IPS-20b (cell line): ENCODE results near the gene B3GNT7.
A peak's percentile ranks its signal among the peaks of the same experiment; 100 is the strongest.
"Not testable (repeated sequence)": the region's sequence is repeated elsewhere in the genome, so short reads cannot be mapped to it uniquely, and the experiment has no call there.

Experiments used
- H3K27ac ChIP-seq: one replicate; pipeline ENCODE4 v1.5.1; 2013; ENCODE audit warnings: low read length
- H3K27me3 ChIP-seq: 2 replicates; pipeline ENCODE4 v1.6.1; 2013; ENCODE audit warnings: mild to moderate bottlenecking, low read length, inconsistent platforms; ENCODE audit not compliant: insufficient read depth
- H3K36me3 ChIP-seq: 2 replicates; pipeline ENCODE4 v1.6.1; 2013; ENCODE audit warnings: low read depth, mild to moderate bottlenecking, inconsistent platforms, low read length, moderate library complexity; ENCODE audit not compliant: insufficient read depth
- H3K4me1 ChIP-seq: 2 replicates; pipeline ENCODE4 v1.6.1; 2013; ENCODE audit warnings: mild to moderate bottlenecking, control low read depth, inconsistent platforms, low read length, moderate library complexity; ENCODE audit not compliant: insufficient read depth
- H3K4me3 ChIP-seq: 2 replicates; pipeline ENCODE4 v1.5.1; 2013; ENCODE audit warnings: mild to moderate bottlenecking, low read length, inconsistent platforms
- H3K9ac ChIP-seq: 2 replicates; pipeline ENCODE4 v1.6.1; 2013; ENCODE audit warnings: low read depth, mild to moderate bottlenecking, inconsistent platforms, low read length, moderate library complexity
- H3K9me3 ChIP-seq: 2 replicates; pipeline ENCODE4 v1.6.1; 2013; ENCODE audit warnings: mild to moderate bottlenecking, low read depth, low read length, inconsistent platforms; ENCODE audit not compliant: insufficient read depth

The B3GNT7 gene

GRCh38 chr2:231395188-231396057 is at the start of gene B3GNT7:
Gene B3GNT7 (plus strand): TSS chr2:231395710. CDS start chr2:231395804, 94 bp downstream.
- Histone ChIP-seq H3K36me3 (peaks cover 18% of the 10 kb centered on the region), H3K4me1 (peaks cover 21% of the 10 kb centered on the region; the same call in 1 of the 2 replicates), H3K27me3 (peaks cover 13% of the 10 kb centered on the region), H3K27ac (no peak within 1 kb of the TSS), H3K9ac (peak within 1 kb of the TSS; percentile 63), H3K9me3 (no peaks in the 10 kb centered on the region), H3K4me3 (peak within 1 kb of the TSS; percentile 71)

GRCh38 chr2:231347081-231347480 is 48.4 kb upstream of the B3GNT7 start:
- Histone ChIP-seq H3K27me3 (no peaks in the 10 kb centered on the region), H3K9me3 (no peaks in the 10 kb centered on the region), H3K9ac (no peak overlapping the region), H3K4me1 (no peaks in the 10 kb centered on the region), H3K36me3 (no peaks in the 10 kb centered on the region), H3K4me3 (no peak overlapping the region), H3K27ac (no peak overlapping the region)

GRCh38 chr2:231347638-231348037 is 47.9 kb upstream of the B3GNT7 start:
- Histone ChIP-seq H3K4me3 (no peak overlapping the region), H3K9ac (no peak overlapping the region), H3K36me3 (no peaks in the 10 kb centered on the region), H3K4me1 (no peaks in the 10 kb centered on the region), H3K27me3 (no peaks in the 10 kb centered on the region), H3K27ac (no peak overlapping the region), H3K9me3 (no peaks in the 10 kb centered on the region)

GRCh38 chr2:231348173-231348572 is 47.3 kb upstream of the B3GNT7 start:
- Histone ChIP-seq H3K4me1 (no peaks in the 10 kb centered on the region), H3K27me3 (no peaks in the 10 kb centered on the region), H3K9ac (no peak overlapping the region), H3K36me3 (no peaks in the 10 kb centered on the region), H3K9me3 (no peaks in the 10 kb centered on the region), H3K4me3 (no peak overlapping the region), H3K27ac (no peak overlapping the region)

GRCh38 chr2:231348704-231349373 is 46.7 kb upstream of the B3GNT7 start:
- Histone ChIP-seq H3K9ac (no peak overlapping the region), H3K4me1 (no peaks in the 10 kb centered on the region), H3K27me3 (no peaks in the 10 kb centered on the region), H3K4me3 (no peak overlapping the region), H3K9me3 (no peaks in the 10 kb centered on the region), H3K27ac (no peak overlapping the region), H3K36me3 (no peaks in the 10 kb centered on the region)

GRCh38 chr2:231349374-231349735 is 46.2 kb upstream of the B3GNT7 start:
- not testable (repeated sequence) for H3K36me3 ChIP-seq, H3K27me3 ChIP-seq, H3K9ac ChIP-seq, H3K4me1 ChIP-seq, H3K4me3 ChIP-seq, H3K9me3 ChIP-seq, H3K27ac ChIP-seq

GRCh38 chr2:231351648-231352047 is 43.9 kb upstream of the B3GNT7 start:
- Histone ChIP-seq H3K9ac (no peak overlapping the region), H3K27me3 (no peaks in the 10 kb centered on the region), H3K9me3 (no peaks in the 10 kb centered on the region), H3K27ac (no peak overlapping the region), H3K4me3 (no peak overlapping the region), H3K36me3 (no peaks in the 10 kb centered on the region), H3K4me1 (peaks cover 12% of the 10 kb centered on the region; the same call in 1 of the 2 replicates)

GRCh38 chr2:231353469-231353868 is 42.0 kb upstream of the B3GNT7 start:
- Histone ChIP-seq H3K4me1 (peaks cover 12% of the 10 kb centered on the region; the same call in 1 of the 2 replicates), H3K4me3 (no peak overlapping the region), H3K9me3 (no peaks in the 10 kb centered on the region), H3K9ac (no peak overlapping the region), H3K36me3 (no peaks in the 10 kb centered on the region), H3K27me3 (no peaks in the 10 kb centered on the region), H3K27ac (no peak overlapping the region)

- Histone ChIP-seq H3K4me3 (no peak overlapping the region), H3K27ac (no peak overlapping the region), H3K9me3 (no peaks in the 10 kb centered on the region), H3K4me1 (peaks cover 12% of the 10 kb centered on the region; the same call in 1 of the 2 replicates), H3K27me3 (no peaks in the 10 kb centered on the region), H3K9ac (peak overlapping the region; percentile 53), H3K36me3 (no peaks in the 10 kb centered on the region)
These were observed 39.7 kb upstream of the B3GNT7 start for GRCh38 chr2:231355508-231356465.

GRCh38 chr2:231356466-231356844 is 39.1 kb upstream of the B3GNT7 start:
- Histone ChIP-seq H3K4me1 (peaks cover 12% of the 10 kb centered on the region; the same call in 1 of the 2 replicates), H3K4me3 (no peak overlapping the region), H3K27me3 (no peaks in the 10 kb centered on the region), H3K9me3 (no peaks in the 10 kb centered on the region), H3K36me3 (no peaks in the 10 kb centered on the region), H3K9ac (no peak overlapping the region), H3K27ac (no peak overlapping the region)

- no peaks in the 10 kb centered on the region for H3K36me3 ChIP-seq
- no peak overlapping the region for H3K9ac ChIP-seq
- H3K27ac ChIP-seq = no peak overlapping the region
- no peaks in the 10 kb centered on the region for H3K9me3 ChIP-seq
- H3K27me3 ChIP-seq = no peaks in the 10 kb centered on the region
- H3K4me3 ChIP-seq = no peak overlapping the region
- H3K4me1 ChIP-seq = peaks cover 14% of the 10 kb centered on the region; the same call in 1 of the 2 replicates
These were observed 38.5 kb upstream of the B3GNT7 start for GRCh38 chr2:231357048-231357447.
